K562 (cell line): ENCODE data around the gene LRRC7. TPM values are rescaled to one million over a fixed set of nuclear protein-coding genes. Genes with fewer than 3 reads are reported as not detected.
A peak's percentile ranks its signal among the peaks of the same experiment; 100 is the strongest.

ENCODE experiments used
- ATAC-seq: fragments of 200-7000 bp; cut with Tn5 transposase; 3 replicates; pipeline ENCODE4 v1.9.1; 2020; ENCODE audit warnings: moderate library complexity
- BruUV-seq: library from RNA; stranded (reverse); fragments of 400-500 nt; replicated peaks from 2 replicates; lab custom pipeline; 2021; lab: Mats Ljungman, UMichigan
- CTCF ChIA-PET: fragments of 300-600 bp; formaldehyde crosslinking; extraction: SDS; loops from one replicate; lab custom pipeline; 2021; ENCODE audit warnings: low intra/inter-chr PET ratio; lab: Yijun Ruan, JAX
- POLR2A ChIA-PET: fragments of 300-600, 350-650 bp; sonication (Branson Sonifier 250); formaldehyde crosslinking; extraction: SDS; loops from one replicate; lab custom pipeline; 2021; ENCODE audit warnings: antibody characterized with exemption, inconsistent platforms; lab: Yijun Ruan, JAX
- DNase-seq, 4 experiments: peaks; one replicate each; pipeline versions ENCODE4 v3.0.0 to v3.0.0-alpha.2; 2011 to 2018; ENCODE audit warnings: low spot score in 3 of 4, mixed read lengths in 3 of 4; ENCODE audit errors: extremely low read depth in 1 of 4
- FAIRE-seq: peaks from 2 replicates; lab custom pipeline; 2011; peaks lifted over from hg19 to GRCh38; lab: Jason Lieb, UNC
- H2AFZ ChIP-seq: 2 replicates; pipeline ENCODE4 v1.6.0; 2011; ENCODE audit warnings: low read depth, low read length, control low read depth, inconsistent platforms
- H3K27ac ChIP-seq: fragments of 200-600 bp; 3 replicates; pipeline ENCODE4 v1.8.0; 2011; ENCODE audit warnings: low read depth, mild to moderate bottlenecking, control low read depth, inconsistent platforms, low read length, moderate library complexity, mixed read lengths; ENCODE audit errors: extremely low read depth
- H3K27me3 ChIP-seq, 2 experiments: fragments of 300-600 bp in 1 of 2; 2 replicates in 1 of 2; 3 replicates in 1 of 2; pipeline versions ENCODE4 v1.6.0 to v1.8.0; 2011; ENCODE audit warnings: inconsistent platforms in 2 of 2, low read length in 2 of 2, mild to moderate bottlenecking in 1 of 2, mixed read lengths in 1 of 2, moderate library complexity in 1 of 2; ENCODE audit not compliant: control insufficient read depth in 2 of 2, insufficient read depth in 2 of 2
- H3K36me3 ChIP-seq: fragments of 300-600 bp; 3 replicates; pipeline ENCODE4 v1.8.0; 2011; ENCODE audit warnings: mild to moderate bottlenecking, low read length, inconsistent platforms; ENCODE audit not compliant: control insufficient read depth, insufficient read depth
- H3K4me1 ChIP-seq, 2 experiments: fragments of 200-600 bp in 1 of 2; replicated peaks in 1 of 2; 2 replicates in 1 of 2; 3 replicates in 1 of 2; pipeline versions ENCODE4 v1.5.1 to v1.8.0; 2011; ENCODE audit warnings: inconsistent platforms in 2 of 2, low read length in 2 of 2, mild to moderate bottlenecking in 1 of 2, mixed read lengths in 1 of 2, moderate library complexity in 1 of 2; ENCODE audit not compliant: control insufficient read depth in 2 of 2, insufficient read depth in 2 of 2
- H3K4me2 ChIP-seq: 2 replicates; pipeline ENCODE4 v1.6.1; 2011; ENCODE audit warnings: low read length, control low read depth, inconsistent platforms, mixed read lengths; ENCODE audit not compliant: insufficient read depth
- H3K4me3 ChIP-seq: fragments of 200-600 bp; sonication (generic), shearing (Covaris generic); 2 replicates; pipeline ENCODE4 v1.5.1; 2016; ENCODE audit warnings: control low read depth, inconsistent platforms
- H3K79me2 ChIP-seq: fragments of 200-600 bp; 3 replicates; pipeline ENCODE4 v1.8.0; 2011; ENCODE audit warnings: low read length, inconsistent platforms; ENCODE audit not compliant: control insufficient read depth, insufficient read depth
- H3K9ac ChIP-seq, 2 experiments: 2 replicates each; pipeline versions ENCODE4 v1.6.0 to v1.6.1; 2011; ENCODE audit warnings: low read depth in 2 of 2, low read length in 2 of 2, control low read depth in 1 of 2, inconsistent platforms in 1 of 2, mild to moderate bottlenecking in 1 of 2, mixed read lengths in 1 of 2; ENCODE audit not compliant: insufficient read depth in 1 of 2
- H3K9me1 ChIP-seq: one replicate; pipeline ENCODE4 v1.6.0; 2011; ENCODE audit warnings: inconsistent platforms, mild to moderate bottlenecking, low read length, moderate library complexity; ENCODE audit not compliant: control insufficient read depth, insufficient read depth
- H3K9me3 ChIP-seq: replicated peaks from 2 replicates; pipeline ENCODE4 v1.5.1; 2011; ENCODE audit warnings: low read depth, low read length, inconsistent platforms; ENCODE audit not compliant: control insufficient read depth, insufficient read depth
- H4K20me1 ChIP-seq: replicated peaks from 2 replicates; pipeline ENCODE4 v1.6.1; 2011; ENCODE audit warnings: low read length, inconsistent platforms, mixed read lengths; ENCODE audit not compliant: control insufficient read depth, insufficient read depth
- CEBPG ChIP-seq, 3 experiments: fragments of 200-800 bp in 1 of 3; sonication (Bioruptor generic) in 1 of 3; sonication (generic) in 1 of 3; formaldehyde crosslinking in 1 of 3; IDR thresholded peaks in 2 of 3; conservative IDR thresholded peaks in 1 of 3; 2 replicates each; pipeline versions ENCODE4 v1.6.1 to v1.8.0; 2016 to 2022; ENCODE audit warnings: missing compliant biosample characterization in 2 of 3, missing genetic modification characterization in 2 of 3, mild to moderate bottlenecking in 1 of 3, missing genetic modification reagents in 1 of 3
- CHCHD3 ChIP-seq: fragments of 250-450 bp; sonication (Bioruptor Pico); IDR thresholded peaks from 2 replicates; pipeline ENCODE4 v2.1.2; 2022; ENCODE audit warnings: mild to moderate bottlenecking
- E2F6 ChIP-seq, 2 experiments: IDR thresholded peaks; 2 replicates each; pipeline ENCODE4 v1.6.1; 2011; ENCODE audit warnings: borderline replicate concordance in 1 of 2, control low read depth in 1 of 2, low read depth in 1 of 2, low read length in 1 of 2, mild to moderate bottlenecking in 1 of 2, mixed read lengths in 1 of 2, moderate library complexity in 1 of 2; ENCODE audit not compliant: insufficient read depth in 1 of 2, insufficient read length in 1 of 2, poor library complexity in 1 of 2, severe bottlenecking in 1 of 2; ENCODE audit errors: extremely low read depth in 1 of 2
- EP300 ChIP-seq: IDR thresholded peaks from 2 replicates; pipeline ENCODE4 v1.6.1; 2012; ENCODE audit warnings: low read length, improper control_type of control experiment
- KDM1A ChIP-seq, 2 experiments: fragments of 450-650 bp; IDR thresholded peaks; 2 replicates each; pipeline ENCODE4 v1.6.1; 2016; ENCODE audit warnings: mild to moderate bottlenecking in 2 of 2
- NELFE ChIP-seq: IDR thresholded peaks from 2 replicates; pipeline ENCODE4 v1.6.1; 2011; ENCODE audit warnings: mild to moderate bottlenecking; ENCODE audit not compliant: insufficient read depth, insufficient read length
- NFATC3 ChIP-seq: fragments of 450-650 bp; IDR thresholded peaks from 2 replicates; pipeline ENCODE4 v1.6.1; 2017; ENCODE audit warnings: mild to moderate bottlenecking
- ZNF586 ChIP-seq: fragments of 450-650 bp; formaldehyde crosslinking; conservative IDR thresholded peaks from 2 replicates; pipeline ENCODE4 v1.4.0; 2020; ENCODE audit warnings: mild to moderate bottlenecking, moderate library complexity
- WGBS: fragments of 100-300 bp; shearing (Covaris generic); methylation state at CpG from one replicate; pipeline ENCODE4 v1.1.6; 2016; ENCODE audit warnings: low coverage, mixed read lengths; ENCODE audit not compliant: insufficient coverage; ENCODE audit errors: missing lambda C conversion rate; 5-methylcytosine and 5-hydroxymethylcytosine counted together
- in situ Hi-C: fragments of 300-500 bp; cut with MboI; formaldehyde crosslinking; loops from 4 replicates; pipeline ENCODE4 v1.15.0; 2018; ENCODE audit warnings: inconsistent platforms, mixed read lengths
- intact Hi-C: fragments of 100-400 bp; cut with micrococcal nuclease; formaldehyde crosslinking; loops from 2 replicates; pipeline ENCODE4 v1.14.2; 2022
- polyA plus RNA-seq, 8 experiments: library from polyadenylated mRNA; depleted of rRNA in 4 of 8; stranded (reverse) in 5 of 8; unstranded in 3 of 8; fragments of >200 nt; fragmentation: Nextera tagmentation in 2 of 8; fragmentation: Illumina TruSeq in 1 of 8; extraction: Ambion mirVana in 2 of 8; extraction: Trizol in 1 of 8; gene quantifications; 2 replicates each; pipeline versions ENCODE4 v1.2.1 to v1.2.3, GENCODE V29; 2011 to 2014; ENCODE audit warnings: inconsistent platforms in 1 of 8, missing spikeins in 1 of 8
- total RNA-seq, 7 experiments: library from RNA; depleted of rRNA in 6 of 7; stranded (reverse); fragments of >200 nt in 6 of 7; fragmentation: Illumina TruSeq in 2 of 7; extraction: Trizol in 2 of 7; gene quantifications; 2 replicates each; pipeline versions ENCODE4 v1.2.1 to v1.2.3, GENCODE V29; 2011 to 2021; ENCODE audit warnings: low replicate concordance in 1 of 7
- TF ChIP-seq, protein P1 (sequence below), 3 experiments: fragments of 200-800 bp in 1 of 3; fragments of 250-450 bp in 1 of 3; fragments of 450-650 bp in 1 of 3; sonication (Bioruptor Pico) in 1 of 3; sonication (Bioruptor generic) in 1 of 3; formaldehyde crosslinking in 1 of 3; IDR thresholded peaks; 2 replicates each; pipeline versions ENCODE4 v1.6.1 to v1.8.0; 2016 to 2022; ENCODE audit warnings: mild to moderate bottlenecking in 2 of 3, missing genetic modification characterization in 2 of 3, missing compliant biosample characterization in 1 of 3, moderate library complexity in 1 of 3

The LRRC7 gene
- total and polyA plus RNA-seq, 9 of the 15 experiments (the other 6 are each of a cell fraction or from before 2014, with no cell fraction given) = 0.09 to 0.94 (median 0.49) TPM

DNA sequence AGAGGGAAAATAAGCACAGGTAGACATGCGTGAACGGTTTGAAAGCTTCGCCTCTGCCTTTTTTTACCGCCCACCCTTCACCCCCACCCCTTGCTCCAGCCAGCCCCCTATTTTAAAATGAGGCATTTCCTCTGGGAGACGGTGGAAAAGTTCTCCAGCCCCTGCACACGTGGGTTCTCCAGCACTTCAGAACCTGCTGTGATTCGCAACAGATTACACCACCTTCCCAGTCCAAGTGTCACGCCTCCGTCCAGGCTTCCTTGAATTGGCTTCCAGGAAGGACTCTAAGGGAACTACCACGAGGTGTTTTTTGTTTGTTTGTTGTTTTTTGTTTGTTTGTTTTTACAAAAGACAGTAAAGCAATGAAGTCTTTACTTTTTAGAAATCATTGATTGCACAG, 2.6 kb downstream of the LRRC7 start:
- in situ Hi-C loops = no loop called here
- POLR2A ChIA-PET = no interaction called here
- Histone ChIP-seq H3K9ac (no peak overlapping the region), H3K4me3 (no peak overlapping the region), H3K9me3 (no peaks in the 10 kb centered on the region), H3K9me1 (no peaks in the 10 kb centered on the region), H3K79me2 (no peaks in the 10 kb centered on the region), H2AFZ (no peak overlapping the region), H3K27ac (no peak overlapping the region), H3K4me1 (peaks cover 0 to 17% of the 10 kb centered on the region in 2 experiments; a peak in 3 of 5 replicates), H3K4me2 (no peak overlapping the region), H3K36me3 (no peaks in the 10 kb centered on the region), H4K20me1 (no peaks in the 10 kb centered on the region), H3K27me3 (no peaks in the 10 kb centered on the region; a peak in 1 of 5 replicates)
- ATAC-seq = no peak
- TF ChIP-seq EP300 (no peak), NFATC3 (no peak), ZNF586 (no peak), E2F6 (IDR thresholded peaks at IDR 0.05; ENCODE audit: borderline replicate concordance in 1 of 2, extremely low read depth in 1 of 2, insufficient read depth in 1 of 2, insufficient read length in 1 of 2, low read depth in 1 of 2, low read length in 1 of 2, poor library complexity in 1 of 2, severe bottlenecking in 1 of 2) (peak in 1 of 2 experiments; percentile 17)
- intact Hi-C loops = no loop called here
- CTCF ChIA-PET = no interaction called here
- DNase-seq = peak in 1 of 4 experiments; percentile 6
- no TSS peak for BruUV-seq
- peak; percentile 19 for FAIRE-seq
- WGBS = 11% methylated on average over 10 of the region's 10 CpGs

DNA sequence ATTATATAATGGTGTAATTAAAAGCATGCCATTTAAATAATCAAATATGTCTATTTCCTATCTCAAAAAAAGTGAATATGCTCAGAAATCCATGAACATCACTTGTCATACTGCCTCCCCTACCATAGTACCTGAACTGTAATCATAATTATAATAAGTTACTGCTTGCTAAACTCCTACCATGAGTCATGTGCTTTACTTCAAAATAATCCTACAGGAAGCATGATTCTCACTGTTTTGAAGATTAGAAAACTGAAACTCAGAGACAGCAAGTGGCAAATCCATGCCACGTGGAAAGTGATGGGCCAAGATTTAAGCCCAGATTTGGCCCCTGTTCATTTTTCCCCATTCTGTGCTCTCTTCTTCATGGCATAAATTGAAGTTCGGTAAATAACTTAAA, 5.2 kb downstream of the LRRC7 start:
- ATAC-seq (no peak), DNase-seq (no peak), FAIRE-seq (no peak)
- peaks cover 0 to 8% of the 10 kb centered on the region in 2 experiments; a peak in 3 of 5 replicates for H3K4me1 ChIP-seq
- H3K9me3 ChIP-seq = no peaks in the 10 kb centered on the region
- POLR2A ChIA-PET = no interaction called here
- H3K79me2 ChIP-seq = no peaks in the 10 kb centered on the region
- TF ChIP-seq KDM1A (IDR thresholded peaks at IDR 0.05) (0 out of 4 replicates have a peak, but pooled peaks of 1 of the 2 experiments have one; percentile 14), CHCHD3 (CRISPR knock-in tag) (no peak), CEBPG (CRISPR knock-in tag; IDR thresholded peaks at IDR 0.05) (no peak), CEBPG (tag; conservative IDR thresholded peaks at IDR 0.05 in 1 of 2, IDR thresholded peaks at IDR 0.05 in 1 of 2) (no peak), NELFE (no peak)
- TF ChIP-seq, protein P1, sequence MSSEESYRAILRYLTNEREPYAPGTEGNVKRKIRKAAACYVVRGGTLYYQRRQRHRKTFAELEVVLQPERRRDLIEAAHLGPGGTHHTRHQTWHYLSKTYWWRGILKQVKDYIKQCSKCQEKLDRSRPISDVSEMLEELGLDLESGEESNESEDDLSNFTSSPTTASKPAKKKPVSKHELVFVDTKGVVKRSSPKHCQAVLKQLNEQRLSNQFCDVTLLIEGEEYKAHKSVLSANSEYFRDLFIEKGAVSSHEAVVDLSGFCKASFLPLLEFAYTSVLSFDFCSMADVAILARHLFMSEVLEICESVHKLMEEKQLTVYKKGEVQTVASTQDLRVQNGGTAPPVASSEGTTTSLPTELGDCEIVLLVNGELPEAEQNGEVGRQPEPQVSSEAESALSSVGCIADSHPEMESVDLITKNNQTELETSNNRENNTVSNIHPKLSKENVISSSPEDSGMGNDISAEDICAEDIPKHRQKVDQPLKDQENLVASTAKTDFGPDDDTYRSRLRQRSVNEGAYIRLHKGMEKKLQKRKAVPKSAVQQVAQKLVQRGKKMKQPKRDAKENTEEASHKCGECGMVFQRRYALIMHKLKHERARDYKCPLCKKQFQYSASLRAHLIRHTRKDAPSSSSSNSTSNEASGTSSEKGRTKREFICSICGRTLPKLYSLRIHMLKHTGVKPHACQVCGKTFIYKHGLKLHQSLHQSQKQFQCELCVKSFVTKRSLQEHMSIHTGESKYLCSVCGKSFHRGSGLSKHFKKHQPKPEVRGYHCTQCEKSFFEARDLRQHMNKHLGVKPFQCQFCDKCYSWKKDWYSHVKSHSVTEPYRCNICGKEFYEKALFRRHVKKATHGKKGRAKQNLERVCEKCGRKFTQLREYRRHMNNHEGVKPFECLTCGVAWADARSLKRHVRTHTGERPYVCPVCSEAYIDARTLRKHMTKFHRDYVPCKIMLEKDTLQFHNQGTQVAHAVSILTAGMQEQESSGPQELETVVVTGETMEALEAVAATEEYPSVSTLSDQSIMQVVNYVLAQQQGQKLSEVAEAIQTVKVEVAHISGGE (CRISPR knock-in tag; IDR thresholded peaks at IDR 0.05) = no peak
- no TSS peak for BruUV-seq
- no peak overlapping the region for H3K9ac ChIP-seq
- no peak overlapping the region for H3K4me3 ChIP-seq
- H4K20me1 ChIP-seq = no peaks in the 10 kb centered on the region
- no peak overlapping the region for H2AFZ ChIP-seq
- H3K27me3 ChIP-seq = no peaks in the 10 kb centered on the region; a peak in 1 of 5 replicates
- H3K27ac ChIP-seq = no peak overlapping the region
- intact Hi-C loops (no loop called here), in situ Hi-C loops (no loop called here)
- no peaks in the 10 kb centered on the region for H3K9me1 ChIP-seq
- WGBS = 10% methylated on average over 2 of the region's 2 CpGs
- no peaks in the 10 kb centered on the region for H3K36me3 ChIP-seq
- H3K4me2 ChIP-seq = no peak overlapping the region
- CTCF ChIA-PET = no interaction called here
